Body of pancreas (tissue), 4 donors: Measurements from ENCODE around the gene CLIP1. TPM values are rescaled to one million over a fixed set of nuclear protein-coding genes. Genes with fewer than 3 reads are reported as not detected.

Experiments
- ATAC-seq: fragments of 150-250 bp; one replicate; pipeline ENCODE4 v1.9.1; 2016
- DNase-seq, 4 donors: peaks; one replicate each; pipeline ENCODE4 v3.0.0-alpha.2; 2019
- H3K27ac ChIP-seq, 4 donors: fragments of 200-600 bp; sonication (generic); 1 replicate in 3 of 4; 2 replicates in 1 of 4; pipeline versions ENCODE4 v1.5.1 to v1.6.1; 2016 to 2019; ENCODE audit warnings: mild to moderate bottlenecking in 1 of 4, mixed read lengths in 1 of 4, moderate library complexity in 1 of 4
- H3K27me3 ChIP-seq, 2 donors: fragments of 200-600 bp; sonication (generic); one replicate each; pipeline ENCODE4 v1.6.0; 2016; ENCODE audit warnings: mild to moderate bottlenecking in 1 of 2
- H3K36me3 ChIP-seq, 2 donors: fragments of 200-600 bp; sonication (generic); replicated peaks in 1 of 2; 2 replicates each; pipeline ENCODE4 v1.5.1; 2016; ENCODE audit warnings: low read depth in 2 of 2; ENCODE audit not compliant: insufficient read depth in 1 of 2
- H3K4me1 ChIP-seq: fragments of 200-600 bp; sonication (generic); one replicate; pipeline ENCODE4 v1.6.0; 2016
- H3K4me3 ChIP-seq, 2 donors: fragments of 200-600 bp; sonication (generic); 1 replicate in 1 of 2; 2 replicates in 1 of 2; pipeline ENCODE4 v1.5.1; 2016 to 2019
- H3K9me3 ChIP-seq, 3 donors: fragments of 200-600 bp; sonication (generic); 1 replicate in 2 of 3; 2 replicates in 1 of 3; pipeline ENCODE4 v1.5.1; 2016
- CTCF ChIP-seq, 7 experiments: fragments of 450-650 bp in 4 of 7; fragments of 200-600 bp in 3 of 7; sonication (generic) in 3 of 7; IDR thresholded peaks; one replicate each; pipeline ENCODE4 v1.5.1; 2016 to 2019; ENCODE audit warnings: antibody characterized with exemption in 7 of 7
- POLR2A ChIP-seq, 3 donors: fragments of 450-650 bp; IDR thresholded peaks; one replicate each; pipeline ENCODE4 v1.6.1; 2016; ENCODE audit warnings: antibody characterized with exemption in 3 of 3, mild to moderate bottlenecking in 2 of 3
- WGBS, 2 donors: methylation state at CpG; one replicate each; pipeline ENCODE4 v1.1.5; 2017; 5-methylcytosine and 5-hydroxymethylcytosine counted together
- intact Hi-C: fragments of 100-400 bp; cut with DNase I; formaldehyde crosslinking; loops from one replicate; pipeline ENCODE4 v1.15.1; 2023
- total RNA-seq, 2 donors: library from RNA; depleted of rRNA; stranded (reverse); fragments of >200 nt; gene quantifications; one replicate each; pipeline ENCODE4 v1.1.0, GENCODE V29; 2016

CLIP1 gene
- total RNA-seq, 2 donors from 2014 or later: 41.2 to 89.0 TPM

DNA sequence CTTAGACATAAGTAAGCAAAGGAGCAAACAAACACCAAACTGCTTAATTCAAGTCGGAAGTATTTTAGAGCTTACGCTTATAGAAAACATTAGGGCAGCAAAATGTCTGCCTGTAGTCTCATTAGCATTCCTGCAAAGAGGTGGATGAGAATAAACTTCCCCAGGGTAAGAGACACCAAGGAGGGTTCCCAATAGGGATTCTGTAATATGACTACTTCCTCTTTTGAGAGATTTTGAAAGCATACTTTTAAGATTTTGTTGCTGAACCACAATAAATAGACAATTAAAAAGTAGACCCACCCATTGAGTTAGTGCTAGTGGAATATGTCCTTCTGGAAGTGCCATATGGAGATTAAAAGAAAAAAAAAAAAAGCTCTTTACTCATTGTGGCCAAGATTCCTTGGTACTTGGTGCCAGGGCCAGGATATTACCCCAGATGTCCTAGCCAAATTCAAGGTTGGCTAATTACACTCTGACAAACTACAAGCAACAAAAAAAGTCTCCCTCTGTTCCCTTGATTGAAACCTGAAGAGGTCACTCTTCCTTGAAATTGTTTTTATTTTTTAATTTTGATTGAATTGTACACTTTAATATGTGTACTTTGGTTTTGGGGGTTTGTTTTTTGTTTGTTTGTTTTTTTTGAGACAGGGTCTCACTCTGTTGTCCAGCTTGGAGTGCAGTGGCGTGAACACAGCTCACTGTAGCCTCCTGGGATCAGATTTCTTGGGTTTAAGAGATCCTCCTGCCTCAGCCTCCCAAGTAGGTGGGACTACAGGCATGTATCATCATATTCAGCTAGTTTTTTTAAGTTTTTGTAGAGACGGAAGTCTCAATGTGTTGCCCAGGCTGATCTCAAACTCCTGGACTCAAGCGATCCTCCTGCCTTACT lies 8.7 kb downstream of the CLIP1 start:
- ATAC-seq (no peak), DNase-seq (no peak)
- 69 to 71% methylated on average over 5 of the region's 5 CpGs for WGBS, 2 donors
- intact Hi-C loops: no loop called here
- Histone ChIP-seq H3K36me3 (no peaks in the 10 kb centered on the region), H3K4me1 (peaks cover 29% of the 10 kb centered on the region), H3K27me3 (no peaks in the 10 kb centered on the region), H3K4me3 (no peak overlapping the region), H3K9me3 (no peaks in the 10 kb centered on the region), H3K27ac (peak overlapping the region in 3 of 4 donors; percentile 3 to 59 (median 6))
- TF ChIP-seq CTCF (IDR thresholded peaks at IDR 0.05) (no peak), POLR2A (IDR thresholded peaks at IDR 0.05) (no peak)

- intact Hi-C loops: no loop called here
- ATAC-seq: no peak
Observed at GRCh38 chr12:122412851-122413433, 9.5 kb downstream of the CLIP1 start.

DNA sequence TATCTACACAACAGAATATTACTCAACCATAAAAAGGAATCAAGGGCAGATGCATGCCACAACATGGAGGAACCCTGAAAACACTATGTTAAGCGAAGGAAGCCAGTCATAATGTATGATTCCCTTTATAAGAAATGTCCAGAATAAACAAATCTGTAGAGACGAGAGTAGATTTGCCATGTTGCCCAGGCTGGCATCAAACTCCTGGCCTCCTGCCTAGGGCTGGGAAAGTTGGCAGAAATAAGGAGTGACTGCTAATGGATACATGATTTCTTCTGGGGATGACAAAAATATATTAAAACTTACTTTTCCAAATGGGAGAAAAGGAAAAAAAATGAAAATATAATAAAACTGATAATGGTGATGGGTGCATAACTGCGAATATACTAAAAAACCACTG lies 10.9 kb downstream of the CLIP1 start:
- no peak overlapping the region for H3K4me3 ChIP-seq
- H3K9me3 ChIP-seq: no peaks in the 10 kb centered on the region
- no peak overlapping the region for H3K27ac ChIP-seq

More at GRCh38 chr12:122412851-122413433, 9.5 kb downstream of the CLIP1 start:
- WGBS, 2 donors: 61 to 62% methylated on average over 4 of the region's 4 CpGs
- DNase-seq: no peak
- Histone ChIP-seq H3K27me3 (no peaks in the 10 kb centered on the region), H3K9me3 (no peaks in the 10 kb centered on the region), H3K27ac (peak overlapping the region in 2 of 4 donors; percentile 3 to 59), H3K4me1 (peaks cover 21% of the 10 kb centered on the region), H3K4me3 (no peak overlapping the region), H3K36me3 (no peaks in the 10 kb centered on the region)
- TF ChIP-seq CTCF (IDR thresholded peaks at IDR 0.05): no peak
- no peak for TF ChIP-seq POLR2A (IDR thresholded peaks at IDR 0.05)

GRCh38 chr12:122407208-122407607 lies 15.3 kb downstream of the CLIP1 start:
- WGBS, 2 donors: 87 to 100% methylated on average over 3 of the region's 3 CpGs
- no peak for DNase-seq
- peaks cover 24% of the 10 kb centered on the region for H3K4me1 ChIP-seq
- intact Hi-C loops: no loop called here
- H3K9me3 ChIP-seq: no peaks in the 10 kb centered on the region
- no peak for ATAC-seq
- TF ChIP-seq POLR2A (IDR thresholded peaks at IDR 0.05): no peak
- TF ChIP-seq CTCF (IDR thresholded peaks at IDR 0.05): no peak
- no peaks in the 10 kb centered on the region for H3K27me3 ChIP-seq
- H3K4me3 ChIP-seq: no peak overlapping the region
- H3K27ac ChIP-seq: no peak overlapping the region
- H3K36me3 ChIP-seq: no peaks in the 10 kb centered on the region

More for the DNA sequence above, 10.9 kb downstream of the CLIP1 start:
- Histone ChIP-seq H3K4me1 (peaks cover 29% of the 10 kb centered on the region), H3K27me3 (no peaks in the 10 kb centered on the region), H3K36me3 (no peaks in the 10 kb centered on the region)
- 69 to 74% methylated on average over 3 of the region's 3 CpGs for WGBS, 2 donors
- intact Hi-C loops: no loop called here
- no peak for TF ChIP-seq CTCF (IDR thresholded peaks at IDR 0.05)
- no peak for TF ChIP-seq POLR2A (IDR thresholded peaks at IDR 0.05)
- no peak for ATAC-seq
- peak in 2 of 4 donors; percentile 22 to 50 for DNase-seq
